ENCODE data around the gene CD47.

CD47 gene

DNA sequence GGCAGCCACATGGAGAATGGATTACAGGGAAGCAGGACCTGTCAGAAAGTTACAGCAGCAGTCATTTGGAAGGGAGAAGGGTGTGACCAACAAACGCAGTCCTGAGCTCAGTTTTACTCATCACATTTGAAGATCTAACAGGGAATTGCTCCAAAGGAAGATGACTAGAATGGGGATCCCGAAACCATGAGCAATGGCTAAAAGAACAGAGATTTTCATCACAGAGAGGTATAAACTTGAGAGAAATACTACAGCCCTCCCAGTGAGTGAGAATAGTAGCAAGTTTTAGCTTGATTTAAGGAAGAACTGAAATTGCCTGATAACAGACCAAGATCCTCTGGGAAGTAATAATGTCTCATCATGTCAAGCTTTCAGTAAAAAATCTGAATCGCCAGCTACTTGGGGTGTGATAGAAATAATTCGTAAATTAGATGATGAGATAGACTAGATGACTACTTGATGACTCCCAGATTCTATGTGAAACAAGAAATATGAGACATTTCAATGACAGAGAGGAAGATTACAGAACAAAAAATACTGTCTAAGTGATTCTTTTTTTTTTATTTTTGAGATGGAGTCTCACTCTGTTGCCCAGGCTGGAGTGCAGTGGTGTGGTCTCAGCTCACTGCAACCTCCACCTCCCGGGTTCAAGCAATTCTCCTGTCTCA lies 16.9 kb downstream of the CD47 start:
- Histone ChIP-seq H2BK120ac (ENCODE audit: low read depth, low read length) (no peak overlapping the region), H3K27ac (replicated peaks; ENCODE audit: low read length) (no peak overlapping the region), H3K27me3 (ENCODE audit: control insufficient read depth in 3 of 3, insufficient read depth in 3 of 3, low read depth in 1 of 3, low read length in 3 of 3) (no peaks in the 10 kb centered on the region), H4K91ac (ENCODE audit: low read depth, low read length, poor library complexity) (no peak overlapping the region), H2AFZ (ENCODE audit: low read length) (no peak overlapping the region), H3K79me1 (ENCODE audit: low read depth, low read length) (no peaks in the 10 kb centered on the region), H2BK5ac (ENCODE audit: low read length) (no peak overlapping the region), H3K9me3 (replicated peaks in 1 of 2; ENCODE audit: control insufficient read depth in 2 of 2, insufficient read depth in 1 of 2, low read depth in 1 of 2, low read length in 2 of 2) (no peaks in the 10 kb centered on the region), H3K4me1 (ENCODE audit: control insufficient read depth in 2 of 2, insufficient read depth in 1 of 2, low read depth in 1 of 2, low read length in 2 of 2) (no peaks in the 10 kb centered on the region), H3K23ac (ENCODE audit: low read depth, low read length, poor library complexity) (no peak overlapping the region), H3K18ac (ENCODE audit: low read length) (no peak overlapping the region), H2BK12ac (ENCODE audit: low read length) (no peak overlapping the region), H2AK5ac (ENCODE audit: low read depth, low read length) (no peak overlapping the region), H3K9ac (ENCODE audit: low read depth, low read length, poor library complexity) (no peak overlapping the region), H3K4ac (ENCODE audit: low read length) (no peak overlapping the region), H3K4me3 (ENCODE audit: low read length in 2 of 2) (no peak overlapping the region), H3K4me2 (ENCODE audit: insufficient read depth, low read length, poor library complexity, severe bottlenecking) (no peak overlapping the region), H2BK15ac (ENCODE audit: low read length) (no peak overlapping the region), H4K8ac (ENCODE audit: low read depth, low read length) (no peak overlapping the region), H3K14ac (ENCODE audit: low read length) (no peak overlapping the region), H3K36me3 (replicated peaks in 1 of 2; ENCODE audit: control insufficient read depth in 2 of 2, insufficient read depth in 2 of 2, low read length in 2 of 2) (peaks cover 0 to 59% of the 10 kb centered on the region in 2 donors)
- no peak for DNase-seq (ENCODE audit: low spot score)
- WGBS, 2 donors (ENCODE audit: extremely low coverage in 2 of 2, insufficient read length in 2 of 2, insufficient replicate concordance in 1 of 2): no CpG with 5 or more reads among the region's 5 CpGs

- no peak overlapping the region for H2AK5ac ChIP-seq (ENCODE audit: low read depth, low read length)
Measured at GRCh38 chr3:108071368-108071767, 19.5 kb downstream of the CD47 start.

DNA sequence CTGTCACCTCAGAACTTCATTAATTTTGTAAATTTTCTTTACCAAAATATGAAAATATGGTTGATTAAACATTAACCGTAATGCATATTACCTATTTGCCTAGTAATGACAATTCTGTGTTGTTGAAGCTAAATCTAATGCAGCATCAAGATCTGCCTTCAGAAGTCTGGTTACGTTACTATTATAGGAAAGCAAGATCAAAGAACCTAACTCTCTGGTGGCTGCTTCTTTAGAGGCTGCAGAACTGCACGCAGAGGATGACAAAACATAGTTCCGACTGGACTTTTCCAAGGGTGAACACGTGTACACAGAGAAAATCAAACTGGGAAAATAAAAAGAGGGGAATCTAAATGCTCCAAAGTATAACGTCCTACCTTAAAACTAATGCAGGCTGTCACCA lies 20.5 kb downstream of the CD47 start:
- Histone ChIP-seq H3K4me1 (ENCODE audit: control insufficient read depth in 2 of 2, insufficient read depth in 1 of 2, low read depth in 1 of 2, low read length in 2 of 2) (no peaks in the 10 kb centered on the region), H3K23ac (ENCODE audit: low read depth, low read length, poor library complexity) (no peak overlapping the region), H3K9me3 (replicated peaks in 1 of 2; ENCODE audit: control insufficient read depth in 2 of 2, insufficient read depth in 1 of 2, low read depth in 1 of 2, low read length in 2 of 2) (no peaks in the 10 kb centered on the region), H2BK5ac (ENCODE audit: low read length) (no peak overlapping the region), H3K18ac (ENCODE audit: low read length) (no peak overlapping the region), H2BK120ac (ENCODE audit: low read depth, low read length) (no peak overlapping the region), H2BK12ac (ENCODE audit: low read length) (no peak overlapping the region), H3K14ac (ENCODE audit: low read length) (no peak overlapping the region), H3K79me1 (ENCODE audit: low read depth, low read length) (no peaks in the 10 kb centered on the region), H2AK5ac (ENCODE audit: low read depth, low read length) (no peak overlapping the region), H2AFZ (ENCODE audit: low read length) (no peak overlapping the region), H2BK15ac (ENCODE audit: low read length) (no peak overlapping the region), H4K91ac (ENCODE audit: low read depth, low read length, poor library complexity) (no peak overlapping the region), H4K8ac (ENCODE audit: low read depth, low read length) (no peak overlapping the region), H3K36me3 (replicated peaks in 1 of 2; ENCODE audit: control insufficient read depth in 2 of 2, insufficient read depth in 2 of 2, low read length in 2 of 2) (peaks cover 0 to 59% of the 10 kb centered on the region in 2 donors), H3K9ac (ENCODE audit: low read depth, low read length, poor library complexity) (no peak overlapping the region), H3K27ac (replicated peaks; ENCODE audit: low read length) (no peak overlapping the region), H3K4me3 (ENCODE audit: low read length in 2 of 2) (no peak overlapping the region), H3K4ac (ENCODE audit: low read length) (no peak overlapping the region), H3K4me2 (ENCODE audit: insufficient read depth, low read length, poor library complexity, severe bottlenecking) (no peak overlapping the region), H3K27me3 (ENCODE audit: control insufficient read depth in 3 of 3, insufficient read depth in 3 of 3, low read depth in 1 of 3, low read length in 3 of 3) (no peaks in the 10 kb centered on the region)
- no peak for DNase-seq (ENCODE audit: low spot score)
- WGBS, 2 donors (ENCODE audit: extremely low coverage in 2 of 2, insufficient read length in 2 of 2, insufficient replicate concordance in 1 of 2): no CpG with 5 or more reads among the region's 6 CpGs

More at GRCh38 chr3:108071368-108071767, 19.5 kb downstream of the CD47 start:
- Histone ChIP-seq H2AFZ (ENCODE audit: low read length) (no peak overlapping the region), H3K4me3 (ENCODE audit: low read length in 2 of 2) (no peak overlapping the region), H4K8ac (ENCODE audit: low read depth, low read length) (no peak overlapping the region), H3K27me3 (ENCODE audit: control insufficient read depth in 3 of 3, insufficient read depth in 3 of 3, low read depth in 1 of 3, low read length in 3 of 3) (no peaks in the 10 kb centered on the region), H3K9me3 (replicated peaks in 1 of 2; ENCODE audit: control insufficient read depth in 2 of 2, insufficient read depth in 1 of 2, low read depth in 1 of 2, low read length in 2 of 2) (no peaks in the 10 kb centered on the region), H3K9ac (ENCODE audit: low read depth, low read length, poor library complexity) (no peak overlapping the region), H4K91ac (ENCODE audit: low read depth, low read length, poor library complexity) (no peak overlapping the region), H3K4me2 (ENCODE audit: insufficient read depth, low read length, poor library complexity, severe bottlenecking) (no peak overlapping the region), H3K4me1 (ENCODE audit: control insufficient read depth in 2 of 2, insufficient read depth in 1 of 2, low read depth in 1 of 2, low read length in 2 of 2) (no peaks in the 10 kb centered on the region), H2BK12ac (ENCODE audit: low read length) (no peak overlapping the region), H2BK15ac (ENCODE audit: low read length) (no peak overlapping the region), H3K27ac (replicated peaks; ENCODE audit: low read length) (no peak overlapping the region), H3K79me1 (ENCODE audit: low read depth, low read length) (no peaks in the 10 kb centered on the region), H2BK5ac (ENCODE audit: low read length) (no peak overlapping the region), H3K14ac (ENCODE audit: low read length) (no peak overlapping the region), H3K18ac (ENCODE audit: low read length) (no peak overlapping the region), H3K23ac (ENCODE audit: low read depth, low read length, poor library complexity) (no peak overlapping the region), H3K36me3 (replicated peaks in 1 of 2; ENCODE audit: control insufficient read depth in 2 of 2, insufficient read depth in 2 of 2, low read length in 2 of 2) (peaks cover 0 to 58% of the 10 kb centered on the region in 2 donors), H2BK120ac (ENCODE audit: low read depth, low read length) (no peak overlapping the region), H3K4ac (ENCODE audit: low read length) (no peak overlapping the region)
- DNase-seq (ENCODE audit: low spot score): no peak
- WGBS, 2 donors (ENCODE audit: extremely low coverage in 2 of 2, insufficient read length in 2 of 2, insufficient replicate concordance in 1 of 2): no CpG with 5 or more reads among the region's 3 CpGs

DNA sequence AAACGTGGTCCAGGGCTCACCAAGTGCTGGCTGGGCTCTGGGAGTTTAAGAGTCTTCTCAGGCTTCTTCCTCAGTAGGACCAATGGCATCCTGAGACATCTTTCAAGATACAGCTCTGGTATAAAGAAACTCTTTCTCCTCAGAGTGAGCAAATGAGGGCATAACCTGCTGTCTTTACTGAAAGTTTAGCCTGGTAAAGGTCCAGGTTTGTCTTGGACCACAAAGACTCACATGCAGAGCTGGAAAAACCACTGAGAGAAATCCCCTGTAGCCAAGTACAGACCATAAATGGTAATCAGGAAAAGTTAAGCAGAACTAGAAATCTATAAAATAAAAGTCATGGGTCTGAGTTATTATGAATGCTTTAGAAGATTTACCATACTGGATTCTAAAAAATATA lies 23.1 kb downstream of the CD47 start:
- no peaks in the 10 kb centered on the region for H3K4me1 ChIP-seq (ENCODE audit: control insufficient read depth in 2 of 2, insufficient read depth in 1 of 2, low read depth in 1 of 2, low read length in 2 of 2)
- H2BK5ac ChIP-seq (ENCODE audit: low read length): no peak overlapping the region
- no peaks in the 10 kb centered on the region for H3K79me1 ChIP-seq (ENCODE audit: low read depth, low read length)
- H3K9ac ChIP-seq (ENCODE audit: low read depth, low read length, poor library complexity): no peak overlapping the region
- no peak overlapping the region for H3K4ac ChIP-seq (ENCODE audit: low read length)
- no peak overlapping the region for H4K91ac ChIP-seq (ENCODE audit: low read depth, low read length, poor library complexity)
- H3K36me3 ChIP-seq (replicated peaks in 1 of 2; ENCODE audit: control insufficient read depth in 2 of 2, insufficient read depth in 2 of 2, low read length in 2 of 2): peaks cover 0 to 65% of the 10 kb centered on the region in 2 donors
- WGBS, 2 donors (ENCODE audit: extremely low coverage in 2 of 2, insufficient read length in 2 of 2, insufficient replicate concordance in 1 of 2): no CpG with 5 or more reads among the region's 1 CpG
- H3K27me3 ChIP-seq (ENCODE audit: control insufficient read depth in 3 of 3, insufficient read depth in 3 of 3, low read depth in 1 of 3, low read length in 3 of 3): no peaks in the 10 kb centered on the region
- H3K23ac ChIP-seq (ENCODE audit: low read depth, low read length, poor library complexity): no peak overlapping the region
- H2BK15ac ChIP-seq (ENCODE audit: low read length): no peak overlapping the region
- no peak overlapping the region for H2BK12ac ChIP-seq (ENCODE audit: low read length)
- no peak overlapping the region for H3K27ac ChIP-seq (replicated peaks; ENCODE audit: low read length)
- no peak overlapping the region for H3K18ac ChIP-seq (ENCODE audit: low read length)
- DNase-seq (ENCODE audit: low spot score): no peak
- H2AK5ac ChIP-seq (ENCODE audit: low read depth, low read length): no peak overlapping the region
- peaks cover 0 to 4% of the 10 kb centered on the region in 2 donors for H3K9me3 ChIP-seq (replicated peaks in 1 of 2; ENCODE audit: control insufficient read depth in 2 of 2, insufficient read depth in 1 of 2, low read depth in 1 of 2, low read length in 2 of 2)
- H3K14ac ChIP-seq (ENCODE audit: low read length): no peak overlapping the region
- H2BK120ac ChIP-seq (ENCODE audit: low read depth, low read length): no peak overlapping the region
- no peak overlapping the region for H3K4me2 ChIP-seq (ENCODE audit: insufficient read depth, low read length, poor library complexity, severe bottlenecking)
- H2AFZ ChIP-seq (ENCODE audit: low read length): no peak overlapping the region
- H3K4me3 ChIP-seq (ENCODE audit: low read length in 2 of 2): no peak overlapping the region
- H4K8ac ChIP-seq (ENCODE audit: low read depth, low read length): no peak overlapping the region
